Motor neuron (in vitro differentiated cells): ENCODE measurements around the gene OR10A3. TPM values are rescaled to one million over a fixed set of nuclear protein-coding genes. Genes with fewer than 3 reads are reported as not detected.

Experiments used
- ATAC-seq, 8 experiments: fragments of 200-7000 bp; cut with Tn5 transposase; replicated peaks in 6 of 8; 2 replicates each; pipeline ENCODE4 v1.8.0; 2021; ENCODE audit warnings: mild to moderate bottlenecking in 8 of 8, moderate library complexity in 8 of 8
- H3K27ac ChIP-seq, 2 donors: fragments of 250-450 bp; sonication (Bioruptor Pico); 2 replicates each; pipeline ENCODE4 v1.9.0; 2021; ENCODE audit warnings: antibody characterized with exemption in 2 of 2, mild to moderate bottlenecking in 2 of 2, moderate library complexity in 1 of 2
- H3K4me1 ChIP-seq, 2 donors: fragments of 250-450 bp; sonication (Bioruptor Pico); replicated peaks in 1 of 2; 2 replicates each; pipeline ENCODE4 v1.6.1; 2021; ENCODE audit warnings: antibody characterized with exemption in 2 of 2, mild to moderate bottlenecking in 2 of 2, moderate library complexity in 1 of 2
- H3K4me3 ChIP-seq, 5 donors: fragments of 250-450 bp; sonication (Bioruptor Pico); 2 replicates each; pipeline ENCODE4 v1.9.0; 2021; ENCODE audit warnings: antibody characterized with exemption in 5 of 5, mild to moderate bottlenecking in 5 of 5, moderate library complexity in 4 of 5
- WGBS, 10 experiments: fragments of 450-650 bp; shearing (Covaris generic); methylation state at CpG; one replicate each; pipeline ENCODE4 v1.0.0; 2022; 5-methylcytosine and 5-hydroxymethylcytosine counted together
- in situ Hi-C, 9 experiments: fragments of 400-800 bp; cut with MboI; loops; one replicate each; pipeline ENCODE4 v1.15.0; 2021; ENCODE audit warnings: low sequenced_read_pairs in 9 of 9, low pct_unique_long_range_greater_than_20kb in 2 of 9; ENCODE audit not compliant: unreplicated experiment in 9 of 9
- total RNA-seq, 8 experiments: library from RNA; unstranded; fragments of 300-600 nt; gene quantifications; 2 replicates each; pipeline versions ENCODE4 v1.2.3 to v1.2.4, GENCODE V29; 2022

Gene OR10A3
- under 1 TPM in 4 of 8 experiments, not detected in 4; 0.24 to 0.58 (median 0.35) TPM for total RNA-seq

- H3K27ac ChIP-seq: no peak within 1 kb of the TSS
- in situ Hi-C loops: no loop called here
- no peak for ATAC-seq
Measured at GRCh38 chr11:7941608-7942007, at the start of gene OR10A3. OR10A3 (minus strand) TSS chr11:7941708; CDS start chr11:7939520, 2,188 bp downstream.

GRCh38 chr11:7987560-7987883 is 46.0 kb upstream of the OR10A3 start:
- in situ Hi-C loops: loop anchor here in 2 of 9 experiments (5.0 to 25.0 kb wide), 2 partner anchors 95 to 900 kb away; partner anchors contain the start of gene RBMXL2 (in 1 of the 2)
- 0 to 8% (median 0%) methylated on average over 1 to 3 of the region's 13 CpGs; no CpG with 5 or more reads in 3 of the 10 experiments for WGBS, 10 experiments
- Histone ChIP-seq H3K27ac (peak overlapping the region; percentile 82 to 95), H3K4me3 (peak overlapping the region; percentile 72 to 99 (median 89)), H3K4me1 (peaks cover 10 to 11% of the 10 kb centered on the region in 2 donors)
- ATAC-seq: peak in 7 of 8 experiments; percentile 21 to 56 (median 51)

More at GRCh38 chr11:7941608-7942007, at the start of gene OR10A3:
- WGBS, 10 experiments: 21 to 100% (median 93%) methylated on average over 1 to 2 of the region's 2 CpGs; no CpG with 5 or more reads in 5 of the 10 experiments
- no peaks in the 10 kb centered on the region for H3K4me1 ChIP-seq
- H3K4me3 ChIP-seq: no peak within 1 kb of the TSS

- ATAC-seq: peak; percentile 97 to 99 (median 99)
- Histone ChIP-seq H3K27ac (peak within 1 kb of the TSS; percentile 82 to 95), H3K4me3 (peak within 1 kb of the TSS; percentile 72 to 99 (median 89)), H3K4me1 (peaks cover 10 to 11% of the 10 kb centered on the region in 2 donors)
- 0 to 9% (median 1%) methylated on average over 7 to 15 of the region's 47 CpGs; no CpG with 5 or more reads in 1 of the 10 experiments for WGBS, 10 experiments
- in situ Hi-C loops: loop anchor here in 2 of 9 experiments (5.0 to 25.0 kb wide), 2 partner anchors 95 to 900 kb away; partner anchors contain the start of gene RBMXL2 (in 1 of the 2)
Measured at GRCh38 chr11:7986768-7987559, 45.5 kb upstream of the OR10A3 start, which contains the start of gene EIF3F. EIF3F (plus strand) TSS chr11:7987337; CDS start chr11:7987353, 16 bp downstream.

- Histone ChIP-seq H3K27ac (no peak overlapping the region), H3K4me1 (peaks cover 10 to 11% of the 10 kb centered on the region in 2 donors), H3K4me3 (no peak overlapping the region)
- no peak for ATAC-seq
- in situ Hi-C loops: loop anchor here in 1 of 9 experiments (25.0 kb wide), 1 partner anchor 897 kb away; the partner anchor contains the start of gene RBMXL2
- WGBS, 10 experiments: 25 to 80% (median 53%) methylated on average over 1 to 7 of the region's 7 CpGs; no CpG with 5 or more reads in 2 of the 10 experiments
Measured at GRCh38 chr11:7983832-7984590, 42.5 kb upstream of the OR10A3 start.

GRCh38 chr11:7982582-7983119 is 41.1 kb upstream of the OR10A3 start:
- WGBS, 10 experiments: 0 to 86% (median 43%) methylated on average over 1 of the region's 1 CpG; no CpG with 5 or more reads in 3 of the 10 experiments
- in situ Hi-C loops: loop anchor here in 1 of 9 experiments (25.0 kb wide), 1 partner anchor 895 kb away; the partner anchor contains the start of gene RBMXL2
- Histone ChIP-seq H3K4me1 (peaks cover 0 to 2% of the 10 kb centered on the region in 2 donors), H3K4me3 (no peak overlapping the region), H3K27ac (no peak overlapping the region)
- ATAC-seq: no peak

GRCh38 chr11:7981619-7982157 is 40.2 kb upstream of the OR10A3 start:
- peaks cover 0 to 2% of the 10 kb centered on the region in 2 donors for H3K4me1 ChIP-seq
- no peak overlapping the region for H3K4me3 ChIP-seq
- 33 to 80% (median 67%) methylated on average over 1 of the region's 1 CpG; no CpG with 5 or more reads in 7 of the 10 experiments for WGBS, 10 experiments
- H3K27ac ChIP-seq: no peak overlapping the region
- in situ Hi-C loops: loop anchor here in 1 of 9 experiments (25.0 kb wide), 1 partner anchor 894 kb away; the partner anchor contains the start of gene RBMXL2
- ATAC-seq: peak in 3 of 8 experiments; percentile 46 to 74 (median 60)

GRCh38 chr11:7977232-7977917 is 35.9 kb upstream of the OR10A3 start:
- Histone ChIP-seq H3K4me3 (no peak overlapping the region), H3K4me1 (no peaks in the 10 kb centered on the region), H3K27ac (no peak overlapping the region)
- in situ Hi-C loops: loop anchor here in 2 of 9 experiments (10.0 to 25.0 kb wide), 2 partner anchors 83 to 890 kb away; partner anchors contain the start of gene RBMXL2 (in 1 of the 2)
- WGBS, 10 experiments: 0 to 91% (median 78%) methylated on average over 3 to 5 of the region's 5 CpGs
- peak in 3 of 8 experiments; percentile 42 to 69 (median 61) for ATAC-seq

- in situ Hi-C loops: loop anchor here in 2 of 9 experiments (10.0 to 25.0 kb wide), 2 partner anchors 80 to 887 kb away; partner anchors contain the start of gene RBMXL2 (in 1 of the 2)
- Histone ChIP-seq H3K27ac (no peak overlapping the region), H3K4me1 (no peaks in the 10 kb centered on the region), H3K4me3 (no peak overlapping the region)
- 72 to 100% (median 100%) methylated on average over 1 to 2 of the region's 2 CpGs; no CpG with 5 or more reads in 1 of the 10 experiments for WGBS, 10 experiments
- peak in 2 of 8 experiments; percentile 34 to 44 for ATAC-seq
Measured at GRCh38 chr11:7974668-7975067, 33.2 kb upstream of the OR10A3 start.

GRCh38 chr11:7973011-7973410 is 31.5 kb upstream of the OR10A3 start:
- WGBS, 10 experiments: 48 to 96% (median 85%) methylated on average over 1 to 5 of the region's 5 CpGs
- in situ Hi-C loops: loop anchor here in 1 of 9 experiments (10.0 kb wide), 1 partner anchor 78 kb away; no protein-coding TSS in a partner anchor
- ATAC-seq: no peak
- H3K27ac ChIP-seq: no peak overlapping the region
- H3K4me3 ChIP-seq: no peak overlapping the region
- no peaks in the 10 kb centered on the region for H3K4me1 ChIP-seq

GRCh38 chr11:7971846-7972245 is 30.3 kb upstream of the OR10A3 start:
- ATAC-seq: no peak
- in situ Hi-C loops: loop anchor here in 1 of 9 experiments (10.0 kb wide), 1 partner anchor 77 kb away; no protein-coding TSS in a partner anchor
- no peaks in the 10 kb centered on the region for H3K4me1 ChIP-seq
- H3K4me3 ChIP-seq: no peak overlapping the region
- H3K27ac ChIP-seq: no peak overlapping the region

GRCh38 chr11:7969756-7970646 is 28.5 kb upstream of the OR10A3 start:
- no peak overlapping the region for H3K27ac ChIP-seq
- ATAC-seq: no peak
- H3K4me3 ChIP-seq: no peak overlapping the region
- H3K4me1 ChIP-seq: no peaks in the 10 kb centered on the region
- 8 to 100% (median 43%) methylated on average over 1 to 2 of the region's 3 CpGs; no CpG with 5 or more reads in 1 of the 10 experiments for WGBS, 10 experiments
- in situ Hi-C loops: loop anchor here in 1 of 9 experiments (10.0 kb wide), 1 partner anchor 75 kb away; no protein-coding TSS in a partner anchor
